Measurements from ENCODE around the gene TRPM2. TPM values are rescaled to one million over a fixed set of nuclear protein-coding genes. Genes with fewer than 3 reads are reported as not detected.

The TRPM2 gene
- total and polyA plus RNA-seq, 2 of the 13 experiments (the other 11 are each of a cell fraction or from before 2014, with no cell fraction given) = 0.07 to 0.20 TPM

DNA sequence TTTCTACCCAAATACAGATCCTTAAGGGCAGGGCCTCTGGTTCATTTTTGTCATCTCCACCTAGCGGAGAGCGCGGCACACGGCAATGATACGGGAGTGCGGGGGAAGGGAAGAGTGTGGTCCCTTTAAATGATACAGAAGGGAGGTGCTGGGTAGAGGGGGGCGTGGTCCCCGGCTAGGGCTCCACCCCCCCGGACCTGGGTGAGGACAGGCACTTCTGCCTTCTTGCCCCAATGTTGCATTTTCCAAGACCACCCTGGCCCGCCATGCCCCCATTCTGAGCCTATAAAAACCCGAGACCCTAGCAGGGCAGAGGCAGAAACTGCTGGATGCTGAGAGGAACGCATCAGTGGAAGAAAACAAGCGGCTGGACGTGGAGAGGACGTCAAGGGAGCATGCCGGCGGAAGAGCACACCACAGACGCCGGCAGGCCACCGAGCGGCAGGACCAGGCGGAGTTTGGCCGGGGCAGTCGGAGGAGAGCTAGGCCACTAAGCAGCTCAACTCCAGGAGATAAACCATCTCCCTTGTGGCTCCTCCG, 131.9 kb downstream of the TRPM2 start (continued):
- TF ChIP-seq, protein P1, sequence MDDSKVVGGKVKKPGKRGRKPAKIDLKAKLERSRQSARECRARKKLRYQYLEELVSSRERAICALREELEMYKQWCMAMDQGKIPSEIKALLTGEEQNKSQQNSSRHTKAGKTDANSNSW (CRISPR knock-in tag; IDR thresholded peaks at IDR 0.05; ENCODE audit: borderline replicate concordance) = no peak
- no peak for TF ChIP-seq NFKBIZ (CRISPR knock-in tag; IDR thresholded peaks at IDR 0.05)
- TF ChIP-seq CBX5 (CRISPR knock-in tag; IDR thresholded peaks at IDR 0.05; ENCODE audit: borderline replicate concordance) = no peak
- TF ChIP-seq XRCC5 (optimal IDR thresholded peaks at IDR 0.05; ENCODE audit: low read length) = peak; percentile 67
- no peak for TF ChIP-seq NR1H2 (CRISPR knock-in tag; IDR thresholded peaks at IDR 0.05; ENCODE audit: borderline replicate concordance, low read depth)
- no peak for TF ChIP-seq ZNF224 (CRISPR knock-in tag; IDR thresholded peaks at IDR 0.05)
- no peak for TF ChIP-seq ELK4 (CRISPR knock-in tag; IDR thresholded peaks at IDR 0.05; ENCODE audit: borderline replicate concordance)
- no peak for TF ChIP-seq TFE3 (CRISPR knock-in tag; IDR thresholded peaks at IDR 0.05)
- no peak for TF ChIP-seq SP140L (CRISPR knock-in tag; IDR thresholded peaks at IDR 0.05; ENCODE audit: borderline replicate concordance)
- no peak for TF ChIP-seq ZBTB21 (CRISPR knock-in tag; IDR thresholded peaks at IDR 0.05)
- no peak for TF ChIP-seq ZNF333 (CRISPR knock-in tag; IDR thresholded peaks at IDR 0.05; ENCODE audit: borderline replicate concordance)
- TF ChIP-seq HCFC1 (IDR thresholded peaks at IDR 0.05; ENCODE audit: low read depth, low read length) = no peak
- no peak for TF ChIP-seq RBM22 (optimal IDR thresholded peaks at IDR 0.05; ENCODE audit: low read length)
- TF ChIP-seq, protein P2, sequence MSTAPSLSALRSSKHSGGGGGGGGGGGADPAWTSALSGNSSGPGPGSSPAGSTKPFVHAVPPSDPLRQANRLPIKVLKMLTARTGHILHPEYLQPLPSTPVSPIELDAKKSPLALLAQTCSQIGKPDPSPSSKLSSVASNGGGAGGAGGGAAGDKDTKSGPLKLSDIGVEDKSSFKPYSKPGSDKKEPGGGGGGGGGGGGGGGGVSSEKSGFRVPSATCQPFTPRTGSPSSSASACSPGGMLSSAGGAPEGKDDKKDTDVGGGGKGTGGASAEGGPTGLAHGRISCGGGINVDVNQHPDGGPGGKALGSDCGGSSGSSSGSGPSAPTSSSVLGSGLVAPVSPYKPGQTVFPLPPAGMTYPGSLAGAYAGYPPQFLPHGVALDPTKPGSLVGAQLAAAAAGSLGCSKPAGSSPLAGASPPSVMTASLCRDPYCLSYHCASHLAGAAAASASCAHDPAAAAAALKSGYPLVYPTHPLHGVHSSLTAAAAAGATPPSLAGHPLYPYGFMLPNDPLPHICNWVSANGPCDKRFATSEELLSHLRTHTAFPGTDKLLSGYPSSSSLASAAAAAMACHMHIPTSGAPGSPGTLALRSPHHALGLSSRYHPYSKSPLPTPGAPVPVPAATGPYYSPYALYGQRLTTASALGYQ (CRISPR knock-in tag; IDR thresholded peaks at IDR 0.05) = no peak
- no peak for TF ChIP-seq MBNL3 (CRISPR knock-in tag; conservative IDR thresholded peaks at IDR 0.05)
- TF ChIP-seq JDP2 (CRISPR knock-in tag; IDR thresholded peaks at IDR 0.05; ENCODE audit: borderline replicate concordance) = no peak
- no peak for TF ChIP-seq ZNF264 (CRISPR knock-in tag; IDR thresholded peaks at IDR 0.05)
- 0 out of 2 replicates have a peak, but pooled peaks have one; percentile 41 for TF ChIP-seq HDAC1 (CRISPR knock-in tag; IDR thresholded peaks at IDR 0.05)
- no peak for TF ChIP-seq ZNF614 (CRISPR knock-in tag; IDR thresholded peaks at IDR 0.05; ENCODE audit: borderline replicate concordance)
- TF ChIP-seq ZNF34 (CRISPR knock-in tag; IDR thresholded peaks at IDR 0.05; ENCODE audit: borderline replicate concordance) = no peak
- TF ChIP-seq, protein P3, sequence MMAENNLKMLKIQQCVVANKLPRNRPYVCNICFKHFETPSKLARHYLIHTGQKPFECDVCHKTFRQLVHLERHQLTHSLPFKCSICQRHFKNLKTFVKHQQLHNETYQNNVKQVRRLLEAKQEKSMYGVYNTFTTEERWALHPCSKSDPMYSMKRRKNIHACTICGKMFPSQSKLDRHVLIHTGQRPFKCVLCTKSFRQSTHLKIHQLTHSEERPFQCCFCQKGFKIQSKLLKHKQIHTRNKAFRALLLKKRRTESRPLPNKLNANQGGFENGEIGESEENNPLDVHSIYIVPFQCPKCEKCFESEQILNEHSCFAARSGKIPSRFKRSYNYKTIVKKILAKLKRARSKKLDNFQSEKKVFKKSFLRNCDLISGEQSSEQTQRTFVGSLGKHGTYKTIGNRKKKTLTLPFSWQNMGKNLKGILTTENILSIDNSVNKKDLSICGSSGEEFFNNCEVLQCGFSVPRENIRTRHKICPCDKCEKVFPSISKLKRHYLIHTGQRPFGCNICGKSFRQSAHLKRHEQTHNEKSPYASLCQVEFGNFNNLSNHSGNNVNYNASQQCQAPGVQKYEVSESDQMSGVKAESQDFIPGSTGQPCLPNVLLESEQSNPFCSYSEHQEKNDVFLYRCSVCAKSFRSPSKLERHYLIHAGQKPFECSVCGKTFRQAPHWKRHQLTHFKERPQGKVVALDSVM (CRISPR knock-in tag; IDR thresholded peaks at IDR 0.05) = no peak
- no peak for TF ChIP-seq FOXC1 (CRISPR knock-in tag; IDR thresholded peaks at IDR 0.05; ENCODE audit: borderline replicate concordance)
- TF ChIP-seq ATF3 (CRISPR knock-in tag; IDR thresholded peaks at IDR 0.05) = 0 out of 2 replicates have a peak, but pooled peaks have one; percentile 20
- no peak for TF ChIP-seq ZC3H13 (CRISPR knock-in tag; IDR thresholded peaks at IDR 0.05)

Data from HepG2 (cell line).